ENCODE results near the gene VDAC1.

GRCh38 chr5:133950821-133951612, 53.8 kb downstream of the VDAC1 start:
- TF ChIP-seq, protein P1, sequence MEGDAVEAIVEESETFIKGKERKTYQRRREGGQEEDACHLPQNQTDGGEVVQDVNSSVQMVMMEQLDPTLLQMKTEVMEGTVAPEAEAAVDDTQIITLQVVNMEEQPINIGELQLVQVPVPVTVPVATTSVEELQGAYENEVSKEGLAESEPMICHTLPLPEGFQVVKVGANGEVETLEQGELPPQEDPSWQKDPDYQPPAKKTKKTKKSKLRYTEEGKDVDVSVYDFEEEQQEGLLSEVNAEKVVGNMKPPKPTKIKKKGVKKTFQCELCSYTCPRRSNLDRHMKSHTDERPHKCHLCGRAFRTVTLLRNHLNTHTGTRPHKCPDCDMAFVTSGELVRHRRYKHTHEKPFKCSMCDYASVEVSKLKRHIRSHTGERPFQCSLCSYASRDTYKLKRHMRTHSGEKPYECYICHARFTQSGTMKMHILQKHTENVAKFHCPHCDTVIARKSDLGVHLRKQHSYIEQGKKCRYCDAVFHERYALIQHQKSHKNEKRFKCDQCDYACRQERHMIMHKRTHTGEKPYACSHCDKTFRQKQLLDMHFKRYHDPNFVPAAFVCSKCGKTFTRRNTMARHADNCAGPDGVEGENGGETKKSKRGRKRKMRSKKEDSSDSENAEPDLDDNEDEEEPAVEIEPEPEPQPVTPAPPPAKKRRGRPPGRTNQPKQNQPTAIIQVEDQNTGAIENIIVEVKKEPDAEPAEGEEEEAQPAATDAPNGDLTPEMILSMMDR (conservative IDR thresholded peaks at IDR 0.05 in 1 of 2, IDR thresholded peaks at IDR 0.05 in 1 of 2; ENCODE audit: extremely low read depth in 1 of 2, insufficient read depth in 1 of 2, low read depth in 1 of 2, low read length in 2 of 2), result no peak
- TF ChIP-seq EZH2 (IDR thresholded peaks at IDR 0.05; ENCODE audit: borderline replicate concordance, low read length), result no peak

Measured in mammary epithelial cell (primary cell).